HS-5 (cell line): ENCODE data around the gene ACTR3.

Experiments
- DNase-seq: peaks from one replicate; pipeline ENCODE4 v3.0.0-alpha.2; 2012; ENCODE audit warnings: low read depth

Gene ACTR3

DNA sequence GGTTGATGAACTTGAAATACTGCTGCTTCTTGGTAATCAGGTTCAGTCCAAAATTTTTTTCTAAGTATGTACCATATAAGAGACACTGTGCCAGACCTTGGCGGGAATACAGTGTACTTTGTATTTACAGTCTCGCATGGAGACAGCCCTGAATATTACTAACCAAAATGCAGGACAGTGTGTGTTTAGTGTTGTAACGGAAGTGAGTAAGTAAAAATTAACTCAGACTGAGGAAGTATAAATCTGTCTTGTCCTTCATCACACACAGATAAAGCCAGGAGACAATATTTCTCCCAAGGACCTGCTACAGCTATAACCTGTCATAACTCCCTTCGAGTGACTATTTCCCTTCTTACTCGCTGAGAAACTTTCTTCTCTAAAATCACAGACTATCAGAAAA is 76.9 kb downstream of the ACTR3 start:
- no peak for DNase-seq

DNA sequence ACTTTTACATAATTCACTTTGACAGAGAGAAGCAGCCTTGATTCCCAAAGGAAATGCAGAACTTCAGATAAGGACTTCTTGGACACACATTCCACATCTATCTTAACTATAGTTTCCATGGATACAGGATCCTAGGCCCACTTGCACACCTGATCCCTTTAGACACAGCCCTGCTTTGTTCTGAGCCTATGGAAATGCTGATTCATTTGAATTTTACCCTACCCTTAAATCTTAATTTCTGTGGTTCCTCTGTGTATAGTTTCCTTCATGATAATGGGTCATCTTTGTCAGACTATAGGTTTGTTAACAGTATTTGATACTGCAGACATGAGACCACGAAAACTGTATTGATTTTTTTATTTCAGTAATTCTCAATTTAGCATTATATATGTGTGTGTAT is 77.4 kb downstream of the ACTR3 start:
- DNase-seq = no peak

DNA sequence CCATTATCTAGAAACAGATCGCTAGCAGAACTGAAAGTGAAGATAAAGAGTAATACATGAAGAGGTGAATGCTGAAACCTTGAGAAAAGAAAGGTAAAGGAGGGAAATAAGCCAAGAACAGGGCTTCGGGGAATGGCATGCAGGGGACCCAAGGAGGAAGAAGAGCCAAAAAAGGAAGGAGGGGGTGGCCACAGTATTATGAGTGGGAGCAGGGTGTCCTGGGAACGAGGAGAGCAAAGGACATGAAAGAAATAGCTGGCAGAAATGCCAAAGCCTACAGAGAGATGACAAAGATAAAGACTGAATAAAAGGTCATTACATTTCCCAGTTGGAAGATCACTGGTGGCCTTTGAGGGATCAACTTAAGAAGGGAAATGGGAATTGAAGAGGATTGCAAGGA is 82.9 kb downstream of the ACTR3 start:
- no peak for DNase-seq

DNA sequence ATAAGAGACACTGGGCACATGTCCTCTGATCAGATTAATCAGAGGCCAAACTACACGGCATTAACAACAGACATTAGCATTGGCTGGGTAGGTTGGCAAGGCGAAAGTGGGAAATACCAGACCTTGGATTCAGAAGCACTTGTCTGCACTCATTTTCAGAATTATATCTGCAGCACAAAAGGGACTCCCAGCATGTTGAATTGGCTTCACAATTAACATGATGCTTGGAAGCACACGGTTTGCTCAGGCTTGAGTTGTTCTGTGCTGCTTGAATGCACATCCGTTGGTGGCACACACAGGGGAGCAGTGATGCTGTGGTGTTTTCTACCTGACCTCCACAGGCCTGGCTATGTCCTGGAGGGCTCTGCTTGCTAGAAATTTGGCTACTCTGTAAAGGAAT is 83.9 kb downstream of the ACTR3 start:
- no peak for DNase-seq

DNA sequence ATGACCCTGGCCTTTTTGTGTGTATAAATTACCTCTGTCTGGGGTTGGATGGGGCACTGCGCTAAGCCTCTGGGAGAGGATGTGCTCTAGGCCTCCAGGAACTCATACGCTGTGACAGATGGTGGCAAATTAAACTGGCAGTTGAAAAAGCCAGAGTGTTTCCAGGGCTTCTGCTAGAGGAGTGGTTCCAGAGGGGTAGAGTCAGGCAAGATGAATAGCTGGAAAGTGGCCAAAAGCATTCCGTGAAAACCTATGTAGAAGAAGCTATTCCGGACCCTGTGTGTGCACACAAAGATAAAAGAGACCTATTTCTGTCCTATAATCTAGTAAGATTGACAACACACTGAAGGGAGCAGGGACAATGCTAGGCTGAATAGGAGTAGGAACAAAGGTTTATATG is 84.8 kb downstream of the ACTR3 start:
- DNase-seq = no peak

DNA sequence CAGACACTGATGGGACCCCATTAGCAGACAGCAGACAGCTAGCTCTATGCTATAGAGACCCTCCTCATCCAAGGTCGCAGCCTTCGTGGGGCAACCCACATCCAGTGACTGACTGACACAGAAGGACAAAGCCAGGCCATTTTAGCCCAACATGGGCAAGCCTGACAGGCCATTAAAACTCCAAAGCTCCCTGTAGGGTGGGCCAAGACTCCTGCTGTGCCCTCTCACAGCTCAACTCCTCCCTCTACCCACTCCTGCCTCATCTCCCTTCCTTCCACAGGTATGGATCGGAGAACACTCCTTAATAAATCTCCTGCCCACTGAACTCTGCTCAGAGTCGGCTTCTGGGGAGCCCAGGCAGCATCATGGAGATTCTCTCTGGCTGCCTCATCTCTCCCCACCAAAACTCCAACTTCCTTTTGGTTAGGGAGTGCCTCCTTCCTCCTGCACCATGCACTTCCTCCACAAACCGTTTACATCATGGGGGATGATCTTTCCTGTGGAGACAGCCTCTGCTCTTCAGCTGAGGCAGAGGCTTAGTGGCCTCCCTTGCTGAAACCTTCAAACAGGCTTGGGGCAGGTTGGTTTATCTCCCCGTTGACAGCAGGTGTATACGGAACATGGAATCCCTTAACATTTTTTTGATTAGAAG is 86.5 kb downstream of the ACTR3 start:
- no peak for DNase-seq

DNA sequence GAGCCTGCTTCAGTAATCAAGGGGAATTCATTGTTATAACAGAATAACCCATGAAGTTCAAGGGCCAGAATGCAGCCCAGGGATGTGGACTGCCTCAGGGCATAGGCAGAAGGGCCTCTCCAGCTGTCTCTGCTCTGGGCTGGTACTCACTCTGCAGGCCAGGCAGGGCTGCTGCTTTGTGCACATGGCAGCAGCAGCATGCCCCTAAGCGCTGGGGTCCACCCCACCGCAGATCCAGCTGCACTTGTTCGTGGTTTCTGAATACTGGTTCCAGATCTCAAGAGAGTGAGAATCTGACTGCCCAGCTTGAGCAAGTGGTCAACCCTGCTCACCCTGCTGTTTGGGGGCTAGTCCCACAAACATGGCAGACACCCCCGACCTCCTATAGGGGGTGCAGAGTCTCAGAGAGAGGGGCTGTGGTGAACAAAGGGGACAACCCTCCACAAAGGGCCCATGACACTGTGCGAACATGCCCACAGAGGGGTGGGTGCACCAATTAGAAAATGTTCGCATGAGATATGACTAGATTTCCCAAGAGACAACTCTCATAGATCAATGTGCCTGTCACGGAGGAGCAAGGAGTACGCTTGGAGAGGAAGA is 87.3 kb downstream of the ACTR3 start:
- no peak for DNase-seq

DNA sequence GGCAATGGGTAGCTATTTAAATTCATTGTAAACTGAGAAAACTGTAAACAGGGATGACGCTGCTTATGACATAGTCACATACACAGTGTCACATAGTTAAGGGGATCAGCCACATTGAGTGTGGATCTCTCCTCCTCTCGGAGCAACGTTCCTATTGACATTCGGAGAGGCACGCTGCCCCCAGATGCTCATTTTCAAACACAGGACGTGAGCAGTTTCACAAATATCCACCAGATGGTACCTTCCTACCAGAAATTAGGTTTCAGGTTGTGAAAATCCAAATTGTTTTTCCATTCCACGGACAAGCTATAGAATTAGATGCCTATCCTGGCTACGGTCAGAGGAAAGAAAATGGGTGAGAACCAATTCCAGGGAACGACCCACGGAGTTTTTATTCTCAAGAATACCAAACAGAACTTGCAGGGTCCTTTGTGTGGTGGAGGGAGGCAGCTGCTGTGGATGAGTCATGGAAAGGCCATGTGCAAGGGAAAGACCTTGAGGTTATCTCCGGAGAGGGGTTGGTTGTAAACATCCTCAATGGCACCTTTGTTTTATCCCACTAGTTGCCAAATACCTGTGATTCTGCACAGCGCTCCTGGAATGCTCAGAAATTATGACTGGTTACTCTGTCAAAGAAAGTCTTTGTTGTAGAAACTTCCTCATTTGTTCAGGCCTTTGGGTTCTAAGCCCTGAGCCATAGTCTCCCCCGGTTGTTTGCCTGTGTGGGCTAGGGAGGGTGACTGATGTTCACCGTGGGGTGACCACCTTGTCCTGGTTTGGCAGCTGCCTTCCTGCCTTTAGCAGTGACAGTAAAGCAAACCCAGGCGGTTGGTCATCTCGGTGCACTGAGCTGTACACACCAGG is 88.0 kb downstream of the ACTR3 start:
- DNase-seq = no peak

DNA sequence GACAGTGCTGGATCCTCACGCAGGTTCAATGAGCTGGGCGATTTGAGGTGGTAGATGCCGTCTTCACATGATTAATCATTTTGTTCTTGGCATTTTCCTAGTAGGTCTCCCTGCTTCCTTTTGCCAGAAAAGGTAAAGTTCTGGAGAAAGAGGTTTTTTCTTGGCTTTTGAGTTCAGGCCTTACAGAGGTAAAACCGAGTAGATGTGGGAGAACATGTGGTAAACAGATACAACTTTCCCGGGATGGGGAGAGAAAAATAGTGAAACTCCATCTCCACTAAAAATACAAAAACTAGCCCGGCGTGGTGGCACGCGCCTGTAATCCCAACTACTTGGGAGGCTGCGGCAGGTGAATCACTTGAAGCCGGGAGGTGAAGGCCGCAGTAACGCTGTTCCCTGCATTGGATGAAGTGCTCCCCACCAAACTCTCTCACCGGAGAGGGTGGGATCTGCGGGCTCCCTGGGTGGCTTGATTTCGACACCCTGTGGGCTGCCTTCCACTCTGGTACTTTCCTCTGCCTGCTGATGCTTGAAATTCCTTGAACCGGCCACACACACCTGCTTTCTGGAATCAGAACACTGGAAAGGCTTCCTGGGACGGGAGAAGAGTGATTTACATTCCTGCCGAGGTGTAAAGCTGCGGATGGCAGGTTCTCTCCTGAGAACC is 88.8 kb downstream of the ACTR3 start:
- DNase-seq = no peak

DNA sequence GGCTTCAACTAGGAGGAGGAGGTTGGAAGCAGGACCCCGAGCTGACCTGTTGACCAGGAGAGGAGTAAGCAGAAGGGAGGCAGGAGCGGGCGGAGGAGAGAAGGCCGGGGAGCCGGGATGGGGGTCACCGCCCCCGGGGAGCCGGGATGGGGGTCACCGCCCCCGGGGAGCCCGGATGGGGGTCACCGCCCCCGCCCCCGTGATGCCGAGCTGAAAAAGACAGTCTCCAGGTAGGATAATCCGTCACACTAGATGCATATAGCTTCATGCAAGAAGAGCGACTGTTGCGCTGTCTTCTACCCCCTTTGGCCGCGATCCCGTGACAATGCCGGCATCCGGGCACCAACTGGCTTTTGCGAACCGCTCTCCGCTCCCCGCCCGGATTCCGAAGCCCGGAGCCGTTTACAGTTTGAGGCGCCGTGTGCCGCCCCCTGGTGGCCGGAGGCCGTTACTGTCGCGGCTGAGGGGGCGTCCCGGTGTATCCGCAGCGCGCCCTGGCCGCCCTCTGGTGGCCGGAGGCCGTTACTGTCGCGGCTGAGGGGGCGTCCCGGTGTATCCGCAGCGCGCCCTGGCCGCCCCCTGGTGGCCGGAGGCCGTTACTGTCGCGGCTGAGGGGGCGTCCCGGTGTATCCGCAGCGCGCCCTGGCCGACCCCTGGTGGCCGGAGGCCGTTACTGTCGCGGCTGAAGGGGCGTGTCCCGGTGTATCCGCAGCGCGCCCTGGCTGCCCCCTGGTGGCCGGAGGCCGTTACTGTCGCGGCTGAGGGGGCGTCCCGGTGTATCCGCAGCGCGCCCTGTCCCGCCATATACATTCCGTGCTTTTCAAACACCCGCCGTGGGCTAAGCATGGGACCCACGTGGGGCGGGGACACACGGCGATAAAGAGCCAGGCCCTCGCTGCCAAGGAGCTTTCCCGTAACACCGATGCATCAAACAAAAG is 89.6 kb downstream of the ACTR3 start:
- no peak for DNase-seq

DNA sequence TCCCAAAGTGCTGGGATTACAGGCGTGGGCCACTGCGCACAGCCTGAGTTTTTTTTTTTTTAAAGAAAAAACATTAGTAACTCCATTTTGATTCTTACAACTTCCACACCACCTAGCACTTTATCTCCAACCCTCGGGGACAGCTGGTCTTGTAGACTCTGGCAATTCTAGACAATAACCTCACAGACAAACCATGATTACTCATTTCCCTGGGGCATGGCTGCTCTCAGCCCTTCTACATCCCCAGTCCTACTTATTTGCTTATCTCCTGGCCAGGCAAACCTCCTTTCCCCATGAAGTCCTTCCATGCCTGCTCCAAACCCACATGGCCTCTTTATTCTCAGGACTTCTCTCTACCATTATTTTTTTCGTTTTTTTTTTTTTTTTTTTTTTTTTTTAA is 91.1 kb downstream of the ACTR3 start:
- DNase-seq = no peak

DNA sequence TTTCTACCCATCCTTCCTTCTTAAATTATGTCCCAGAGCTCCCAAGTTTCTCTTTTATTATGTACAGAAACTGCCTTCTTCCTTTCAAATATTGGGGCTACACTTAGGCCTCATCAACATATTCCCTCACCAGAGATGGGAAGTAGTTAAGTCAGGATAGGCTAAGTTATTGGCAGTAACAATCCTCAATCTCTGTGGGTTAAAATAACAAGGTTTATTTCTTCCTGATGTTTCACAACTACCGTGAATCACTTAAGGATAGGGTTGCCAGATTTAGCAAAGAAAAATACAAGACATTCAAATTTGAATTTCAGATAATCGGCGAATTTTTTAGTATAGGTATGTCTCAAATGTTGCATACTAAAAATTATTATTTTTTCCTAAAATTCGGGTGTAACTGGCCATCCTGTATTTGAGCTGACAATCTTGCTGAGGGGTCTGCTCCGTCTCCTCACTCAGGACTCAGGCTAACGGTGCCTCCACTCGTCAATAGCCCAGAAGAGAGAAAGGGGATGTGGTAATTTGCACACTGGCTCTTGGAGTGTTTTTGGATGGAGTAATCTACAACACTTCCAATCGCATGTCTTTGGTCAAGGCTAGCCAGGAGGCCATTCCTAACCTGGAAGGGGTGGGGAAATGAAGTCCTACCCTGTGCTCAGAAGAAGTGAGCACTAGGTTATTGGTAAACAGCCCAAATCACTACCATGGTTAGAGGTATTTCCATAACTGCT is 91.7 kb downstream of the ACTR3 start:
- DNase-seq = no peak

DNA sequence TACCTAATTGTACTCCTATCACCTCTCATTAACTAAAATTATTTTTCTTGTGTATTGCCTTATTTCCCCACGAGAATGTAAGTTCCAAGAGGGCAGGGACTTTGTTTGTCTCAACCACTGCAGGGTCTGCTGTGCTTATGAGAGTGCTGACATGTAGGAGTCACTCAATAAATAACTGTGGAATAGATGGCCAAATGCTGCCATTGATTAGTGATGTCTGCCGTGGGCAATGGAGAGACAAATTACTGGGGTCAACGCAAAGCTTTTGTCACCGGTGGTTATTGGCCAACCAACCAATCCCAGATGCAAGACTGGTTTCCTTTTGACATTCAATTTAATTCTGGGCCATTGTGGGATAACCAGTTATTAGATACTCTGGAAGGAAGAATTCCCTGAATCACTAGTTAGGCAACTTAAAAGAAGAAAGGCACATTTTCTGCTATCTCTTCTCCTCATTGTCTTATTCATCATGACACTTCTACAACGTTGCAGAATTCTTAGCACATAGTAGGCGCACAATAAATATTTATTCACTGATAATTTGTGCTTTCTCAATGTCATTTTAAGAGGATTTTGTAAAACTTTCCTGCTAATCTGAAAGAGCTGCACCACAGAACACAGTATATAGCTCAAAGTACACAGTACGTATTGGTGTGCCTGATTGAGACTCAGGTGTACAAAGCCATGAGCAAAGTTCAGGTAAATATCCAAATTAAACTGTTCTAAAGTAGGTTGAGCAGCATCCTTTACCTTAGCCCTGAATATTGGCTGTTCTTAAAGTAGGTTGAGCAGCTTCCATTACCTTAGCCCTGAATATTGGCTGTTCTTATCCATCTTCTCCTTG is 95.9 kb downstream of the ACTR3 start:
- no peak for DNase-seq

DNA sequence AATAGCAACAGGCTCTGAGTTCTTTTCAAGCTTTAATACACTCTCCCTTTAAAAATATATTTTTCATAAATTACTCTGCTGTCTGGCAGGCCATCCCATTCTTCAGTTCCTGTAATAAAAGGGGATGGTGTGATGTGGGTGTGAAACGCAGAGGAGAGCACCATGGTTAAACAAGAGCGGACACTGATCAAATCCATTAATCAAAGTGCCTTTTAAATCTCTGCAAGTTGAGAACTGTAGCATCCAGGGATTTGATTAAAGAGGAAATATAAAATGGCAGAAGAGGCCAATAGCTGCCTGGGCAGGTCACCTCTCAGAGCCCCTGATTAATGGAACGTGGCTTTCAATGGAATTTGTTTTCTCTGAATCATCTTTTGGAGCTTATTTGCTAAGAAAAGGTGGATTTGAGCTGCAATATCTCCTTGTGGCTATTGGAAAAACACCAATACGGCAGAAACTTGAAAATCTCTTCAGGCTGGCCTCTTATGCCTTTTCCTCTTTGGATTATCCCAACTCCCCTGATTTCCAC is 96.9 kb downstream of the ACTR3 start:
- no peak for DNase-seq

DNA sequence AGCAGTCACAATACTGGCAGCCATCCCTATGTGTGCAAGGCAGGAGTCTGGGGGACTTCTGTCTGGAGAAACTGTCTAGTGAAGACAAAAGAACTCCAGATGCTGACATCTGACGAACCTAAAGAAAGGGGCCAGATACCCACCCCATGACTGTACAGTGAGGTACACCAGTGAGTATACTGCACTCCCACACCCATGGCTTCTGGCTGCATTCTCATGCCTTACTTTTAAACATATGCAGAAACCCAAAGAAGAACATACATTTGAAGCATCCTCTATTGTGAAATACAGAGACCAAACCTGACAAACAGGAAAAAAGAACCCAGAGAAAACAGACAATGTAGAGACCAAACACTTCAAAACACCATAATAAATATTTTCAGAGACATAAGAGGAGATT is 102.2 kb downstream of the ACTR3 start:
- DNase-seq = no peak

DNA sequence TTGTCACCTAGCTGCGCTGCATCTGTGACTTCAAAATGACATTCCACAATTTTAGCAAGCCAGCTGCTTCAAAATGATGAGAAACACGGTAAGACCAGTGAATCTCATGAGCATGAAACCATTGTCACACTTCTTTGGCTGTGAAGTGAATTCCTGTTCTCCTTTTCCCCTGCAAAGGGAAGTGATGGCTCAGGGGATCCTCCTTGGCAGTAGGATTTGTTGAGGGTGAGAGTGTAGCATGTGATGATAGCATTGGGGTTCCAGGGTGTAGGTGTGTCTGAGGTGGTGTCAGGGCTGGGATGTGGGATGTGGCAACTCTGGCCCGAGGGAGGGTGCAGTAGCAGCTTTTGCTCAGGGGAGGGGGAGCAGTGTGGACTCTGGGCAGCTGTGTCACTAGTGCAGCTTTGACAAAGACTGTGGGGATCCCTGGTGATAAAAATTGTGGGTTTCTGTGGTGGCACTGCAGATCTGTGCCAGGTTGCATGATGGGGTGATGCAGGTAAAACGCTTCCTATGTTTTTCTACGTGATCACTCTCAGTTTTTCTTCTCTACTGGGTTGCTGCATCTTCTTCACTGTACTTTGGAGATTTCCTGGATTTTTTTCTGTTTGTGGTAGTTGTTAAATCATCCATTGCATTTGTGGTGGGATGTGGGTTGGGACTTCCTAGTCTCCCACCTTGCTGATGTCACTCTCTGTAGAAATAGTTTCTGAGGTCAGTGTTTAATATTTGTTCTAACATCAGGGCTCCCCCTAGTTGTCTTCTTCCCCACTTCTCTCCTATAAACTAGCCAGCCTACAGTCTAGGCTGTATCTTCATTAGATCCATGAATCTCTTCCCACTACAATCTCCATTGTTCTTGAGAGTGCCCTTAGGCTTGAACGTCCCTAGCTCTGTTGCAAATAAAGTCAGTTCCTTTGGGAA is 107.0 kb downstream of the ACTR3 start:
- DNase-seq = no peak

DNA sequence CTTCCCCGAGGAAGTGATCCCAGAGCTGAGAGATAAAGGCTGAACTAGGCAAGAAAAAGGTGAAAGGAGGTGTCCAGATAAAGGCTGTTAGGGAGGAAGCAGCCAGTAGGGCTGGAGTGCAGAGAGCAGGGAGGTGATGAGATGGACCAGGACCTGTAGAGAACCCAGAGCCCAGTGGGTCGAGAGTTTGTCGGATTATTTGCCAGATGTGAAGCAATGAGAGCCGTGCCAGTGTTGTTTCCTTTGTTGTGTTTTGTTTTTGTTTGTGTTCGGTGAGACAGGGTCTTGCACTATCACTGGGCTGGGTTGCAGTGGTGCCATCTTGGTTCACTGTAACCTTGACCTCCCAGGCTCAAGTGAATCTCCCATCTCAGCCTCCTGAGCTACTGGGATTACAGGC is 111.3 kb downstream of the ACTR3 start:
- no peak for DNase-seq

DNA sequence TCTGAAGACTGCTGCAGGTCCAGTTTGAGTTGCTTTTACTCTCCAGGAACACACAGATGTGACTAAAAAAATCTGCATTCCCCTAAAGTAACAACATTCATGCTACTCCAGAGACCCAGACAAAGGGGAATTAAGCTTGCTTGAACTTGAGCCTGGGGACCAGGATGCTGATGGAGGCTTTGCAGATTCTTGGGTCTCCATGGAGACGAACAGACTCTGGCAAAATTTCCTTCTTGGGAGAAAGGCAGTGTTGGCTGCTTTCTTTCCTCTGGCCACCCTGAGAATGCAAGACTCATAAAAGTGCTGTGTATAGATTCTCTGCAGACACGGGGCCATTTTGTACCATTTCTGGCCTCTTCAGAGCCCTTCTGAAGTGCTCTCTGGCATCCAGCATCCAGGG is 112.0 kb downstream of the ACTR3 start:
- DNase-seq = no peak
